K562 (cell line): ENCODE measurements around the gene REX1BD. TPM values are rescaled to one million over a fixed set of nuclear protein-coding genes. Genes with fewer than 3 reads are reported as not detected.

Experiments used
- ELF1 ChIP-seq: fragments of 200-800 bp; sonication (Bioruptor generic); IDR thresholded peaks from 2 replicates; pipeline ENCODE4 v1.6.1; 2016; ENCODE audit warnings: missing genetic modification characterization, missing compliant biosample characterization
- ERF ChIP-seq: fragments of 450-650 bp; formaldehyde crosslinking; IDR thresholded peaks from 2 replicates; pipeline ENCODE4 v1.4.0; 2020; ENCODE audit warnings: mild to moderate bottlenecking, mixed read lengths
- HCFC1 ChIP-seq: IDR thresholded peaks from 2 replicates; pipeline ENCODE4 v1.6.1; 2012; ENCODE audit warnings: low read depth, low read length, improper control_type of control experiment
- JUN ChIP-seq, 2 experiments: sonication (generic) in 1 of 2; formaldehyde crosslinking in 1 of 2; IDR thresholded peaks; 2 replicates each; pipeline versions ENCODE4 v1.6.1 to v1.8.0; 2012 to 2022; ENCODE audit warnings: borderline replicate concordance in 2 of 2, mild to moderate bottlenecking in 2 of 2, improper control_type of control experiment in 1 of 2, low read depth in 1 of 2, low read length in 1 of 2, missing genetic modification reagents in 1 of 2
- KDM1A ChIP-seq, 2 experiments: fragments of 450-650 bp; IDR thresholded peaks; 2 replicates each; pipeline ENCODE4 v1.6.1; 2016; ENCODE audit warnings: mild to moderate bottlenecking in 2 of 2
- NCOA4 ChIP-seq: fragments of 450-650 bp; IDR thresholded peaks from 2 replicates; pipeline ENCODE4 v1.6.1; 2018; ENCODE audit warnings: mild to moderate bottlenecking; ENCODE audit not compliant: partially characterized antibody
- PHF21A ChIP-seq: fragments of 450-650 bp; IDR thresholded peaks from 2 replicates; pipeline ENCODE4 v1.6.1; 2017; ENCODE audit warnings: low read depth, borderline replicate concordance
- POU5F1 ChIP-seq: fragments of 150-350 bp; IDR thresholded peaks from 2 replicates; pipeline ENCODE4 v1.6.1; 2014; ENCODE audit warnings: borderline replicate concordance, low read length, low read depth, mild to moderate bottlenecking; ENCODE audit not compliant: partially characterized antibody
- SRF ChIP-seq, 2 experiments: fragments of 250-450, 450-650 bp in 1 of 2; sonication (Bioruptor Pico) in 1 of 2; sonication (generic) in 1 of 2; formaldehyde crosslinking; IDR thresholded peaks; 2 replicates each; pipeline versions ENCODE4 v1.5.0 to v1.5.1; 2020 to 2022; ENCODE audit warnings: mild to moderate bottlenecking in 1 of 2, missing genetic modification reagents in 1 of 2
- ZBTB17 ChIP-seq: fragments of 450-650 bp; formaldehyde crosslinking; IDR thresholded peaks from 2 replicates; pipeline ENCODE4 v1.4.0; 2020; ENCODE audit warnings: mild to moderate bottlenecking
- ZNF407 ChIP-seq: fragments of 450-650 bp; IDR thresholded peaks from 2 replicates; pipeline ENCODE4 v1.6.1; 2016; ENCODE audit warnings: low read depth
- ZNF668 ChIP-seq: fragments of 250-450 bp; sonication (Bioruptor Pico); IDR thresholded peaks from 2 replicates; pipeline ENCODE4 v1.8.0; 2022; ENCODE audit warnings: mild to moderate bottlenecking, inconsistent platforms
- ZNF75A ChIP-seq: fragments of 450-650 bp; formaldehyde crosslinking; IDR thresholded peaks from 2 replicates; pipeline ENCODE4 v1.4.0; 2020; ENCODE audit warnings: mild to moderate bottlenecking
- polyA plus RNA-seq, 8 experiments: library from polyadenylated mRNA; depleted of rRNA in 4 of 8; stranded (reverse) in 5 of 8; unstranded in 3 of 8; fragments of >200 nt; fragmentation: Nextera tagmentation in 2 of 8; fragmentation: Illumina TruSeq in 1 of 8; extraction: Ambion mirVana in 2 of 8; extraction: Trizol in 1 of 8; gene quantifications; 2 replicates each; pipeline versions ENCODE4 v1.2.1 to v1.2.3, GENCODE V29; 2011 to 2014; ENCODE audit warnings: inconsistent platforms in 1 of 8, missing spikeins in 1 of 8
- total RNA-seq, 7 experiments: library from RNA; depleted of rRNA in 6 of 7; stranded (reverse); fragments of >200 nt in 6 of 7; fragmentation: Illumina TruSeq in 2 of 7; extraction: Trizol in 2 of 7; gene quantifications; 2 replicates each; pipeline versions ENCODE4 v1.2.1 to v1.2.3, GENCODE V29; 2011 to 2021; ENCODE audit warnings: low replicate concordance in 1 of 7
- TF ChIP-seq, protein P1 (sequence below): fragments of 250-450 bp; sonication (Bioruptor Pico); IDR thresholded peaks from 2 replicates; pipeline ENCODE4 v1.5.0; 2021

The REX1BD gene
- total and polyA plus RNA-seq, 9 of the 15 experiments (the other 6 are each of a cell fraction or from before 2014, with no cell fraction given) = 1.9 to 136 (median 13.8) TPM

DNA sequence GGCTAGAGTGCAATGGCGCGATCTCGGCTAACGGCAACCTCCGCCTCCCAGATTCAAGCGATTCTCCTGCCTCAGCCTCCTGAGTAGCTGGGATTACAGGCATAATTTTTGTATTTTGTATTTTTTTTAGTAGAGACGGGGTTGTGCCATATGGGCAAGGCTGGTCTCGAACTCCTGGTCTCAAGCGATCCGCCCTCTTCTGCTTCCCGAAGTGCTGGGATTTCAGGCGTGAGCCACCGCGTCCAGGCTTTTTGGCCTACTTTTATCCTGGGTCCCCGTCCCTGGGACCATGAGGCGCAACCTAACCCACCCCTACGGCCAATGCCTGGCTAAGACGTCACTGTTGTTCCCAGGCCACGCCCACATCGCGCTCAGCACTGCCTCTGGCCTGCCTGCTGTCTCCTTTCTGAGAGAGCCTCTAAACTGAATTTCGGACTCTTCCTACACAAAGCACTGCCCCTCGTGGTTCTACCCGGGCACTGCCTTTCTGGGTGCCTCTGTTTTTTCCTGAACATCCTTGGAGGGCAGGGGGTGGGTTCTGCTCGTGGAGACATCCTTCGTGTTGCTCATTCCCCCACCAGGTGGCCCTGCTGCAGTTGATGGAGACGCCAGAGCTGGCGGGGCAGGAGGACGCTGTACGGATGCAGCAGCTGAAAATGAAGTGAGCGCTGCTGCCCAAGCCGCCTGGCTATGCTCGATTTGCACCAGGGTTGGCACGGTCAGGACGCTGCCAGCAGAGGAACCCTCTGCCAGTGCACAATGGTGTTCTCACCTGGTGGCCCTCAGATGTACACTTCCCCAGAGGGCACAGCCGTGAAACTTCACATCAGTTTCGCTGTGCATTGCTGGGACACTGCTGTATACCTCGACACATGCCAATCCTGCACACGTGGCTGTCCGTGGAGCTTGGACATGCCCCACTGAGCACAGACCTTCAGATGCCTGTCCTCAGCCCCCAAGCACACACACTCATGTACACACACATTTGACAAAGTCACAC is 2.0 kb downstream of the REX1BD start (continued):
- TF ChIP-seq NCOA4 = no peak
- TF ChIP-seq ZNF407 = peak; percentile 63; the same call in 1 of the 2 replicates
- TF ChIP-seq ELF1 (tag) = no peak
- TF ChIP-seq JUN (IDR thresholded peaks at IDR 0.05; ENCODE audit: borderline replicate concordance, low read depth, low read length) = no peak
- TF ChIP-seq JUN (CRISPR knock-in tag; IDR thresholded peaks at IDR 0.05; ENCODE audit: borderline replicate concordance) = 0 out of 2 replicates have a peak, but pooled peaks have one; percentile 34
- TF ChIP-seq ZNF668 (CRISPR knock-in tag) = no peak
- no peak for TF ChIP-seq HCFC1
- peak; percentile 11 for TF ChIP-seq POU5F1
- TF ChIP-seq SRF (CRISPR knock-in tag; IDR thresholded peaks at IDR 0.05) = no peak
- no peak for TF ChIP-seq ZNF75A
- TF ChIP-seq PHF21A = no peak
- TF ChIP-seq, protein P1, sequence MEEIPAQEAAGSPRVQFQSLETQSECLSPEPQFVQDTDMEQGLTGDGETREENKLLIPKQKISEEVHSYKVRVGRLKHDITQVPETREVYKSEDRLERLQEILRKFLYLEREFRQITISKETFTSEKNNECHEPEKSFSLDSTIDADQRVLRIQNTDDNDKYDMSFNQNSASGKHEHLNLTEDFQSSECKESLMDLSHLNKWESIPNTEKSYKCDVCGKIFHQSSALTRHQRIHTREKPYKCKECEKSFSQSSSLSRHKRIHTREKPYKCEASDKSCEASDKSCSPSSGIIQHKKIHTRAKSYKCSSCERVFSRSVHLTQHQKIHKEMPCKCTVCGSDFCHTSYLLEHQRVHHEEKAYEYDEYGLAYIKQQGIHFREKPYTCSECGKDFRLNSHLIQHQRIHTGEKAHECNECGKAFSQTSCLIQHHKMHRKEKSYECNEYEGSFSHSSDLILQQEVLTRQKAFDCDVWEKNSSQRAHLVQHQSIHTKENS (CRISPR knock-in tag) = no peak
- peak in 1 of 2 experiments; percentile 18; a peak in 1 of 4 replicates for TF ChIP-seq KDM1A (IDR thresholded peaks at IDR 0.05)
- TF ChIP-seq ZBTB17 (CRISPR knock-in tag) = no peak
- TF ChIP-seq ERF = no peak
